IMR-90 (cell line): Measurements from ENCODE around the gene PRLR. TPM values are rescaled to one million over a fixed set of nuclear protein-coding genes. Genes with fewer than 3 reads are reported as not detected.

ENCODE experiments used
- ATAC-seq: fragments of 200-7000 bp; cut with Tn5 transposase; 2 replicates; pipeline ENCODE4 v1.9.1; 2020; ENCODE audit warnings: low read depth, mild to moderate bottlenecking, moderate library complexity
- BruUV-seq: library from RNA; stranded (reverse); fragments of 400-500 nt; replicated peaks from 2 replicates; lab custom pipeline; 2021; lab: Mats Ljungman, UMichigan
- CTCF ChIA-PET: fragments of 300-600 bp; formaldehyde crosslinking; extraction: SDS; loops from one replicate; lab custom pipeline; 2021; ENCODE audit warnings: antibody characterized with exemption; lab: Yijun Ruan, JAX
- POLR2A ChIA-PET: fragments of 300-600 bp; sonication (Branson Sonifier 250); formaldehyde crosslinking; loops from one replicate; lab custom pipeline; 2022; ENCODE audit warnings: antibody characterized with exemption; ENCODE audit not compliant: unreplicated experiment; lab: Charles Lee
- DNase-seq: peaks from one replicate; pipeline ENCODE4 v3.0.0; 2013
- H2AFZ ChIP-seq: replicated peaks from 2 replicates; pipeline ENCODE3; 2013; ENCODE audit warnings: low read length, mild to moderate bottlenecking; ENCODE audit not compliant: poor library complexity
- H2AK5ac ChIP-seq: 2 replicates; pipeline ENCODE4 v1.6.1; 2013; ENCODE audit warnings: low read depth, low read length, inconsistent platforms
- H2AK9ac ChIP-seq: replicated peaks from 2 replicates; pipeline ENCODE3; 2013; ENCODE audit warnings: mild to moderate bottlenecking, low read depth, low read length, moderate library complexity; ENCODE audit not compliant: poor library complexity
- H2BK120ac ChIP-seq: 2 replicates; pipeline ENCODE4 v1.6.1; 2013; ENCODE audit warnings: low read depth, low read length, inconsistent platforms
- H2BK15ac ChIP-seq: 3 replicates; pipeline ENCODE4 v1.6.1; 2013; ENCODE audit warnings: low read depth, low read length, inconsistent platforms
- H2BK20ac ChIP-seq: 2 replicates; pipeline ENCODE4 v1.6.1; 2013; ENCODE audit warnings: low read depth, mild to moderate bottlenecking, inconsistent platforms, low read length, moderate library complexity
- H2BK5ac ChIP-seq: 2 replicates; pipeline ENCODE4 v1.6.1; 2013; ENCODE audit warnings: mild to moderate bottlenecking, low read depth, low read length, inconsistent platforms; ENCODE audit not compliant: poor library complexity, severe bottlenecking
- H3K14ac ChIP-seq: replicated peaks from 2 replicates; pipeline ENCODE4 v1.6.1; 2013; ENCODE audit warnings: low read depth, low read length, inconsistent platforms
- H3K18ac ChIP-seq: 2 replicates; pipeline ENCODE4 v1.6.1; 2013; ENCODE audit warnings: low read depth, low read length, control low read depth
- H3K23ac ChIP-seq: 2 replicates; pipeline ENCODE4 v1.6.1; 2013; ENCODE audit warnings: low read depth, low read length, inconsistent platforms
- H3K27ac ChIP-seq: 2 replicates; pipeline ENCODE4 v1.5.1; 2013; ENCODE audit warnings: mild to moderate bottlenecking, control low read depth, low read length; ENCODE audit not compliant: insufficient read depth
- H3K27me3 ChIP-seq: 2 replicates; pipeline ENCODE4 v1.6.1; 2013; ENCODE audit warnings: low read length; ENCODE audit not compliant: control insufficient read depth, insufficient read depth
- H3K36me3 ChIP-seq: 2 replicates; pipeline ENCODE4 v1.6.1; 2013; ENCODE audit warnings: low read length, mixed read lengths; ENCODE audit not compliant: control insufficient read depth, insufficient read depth
- H3K4ac ChIP-seq: 2 replicates; pipeline ENCODE4 v1.6.1; 2013; ENCODE audit warnings: low read depth, low read length, inconsistent platforms
- H3K4me1 ChIP-seq: 2 replicates; pipeline ENCODE4 v1.6.1; 2013; ENCODE audit warnings: low read length, mixed read lengths; ENCODE audit not compliant: control insufficient read depth, insufficient read depth
- H3K4me2 ChIP-seq: 2 replicates; pipeline ENCODE4 v1.6.1; 2013; ENCODE audit warnings: low read depth, mild to moderate bottlenecking, control low read depth, low read length, moderate library complexity
- H3K4me3 ChIP-seq: 2 replicates; pipeline ENCODE4 v1.5.1; 2013; ENCODE audit warnings: low read depth, mild to moderate bottlenecking, control low read depth, low read length, moderate library complexity; ENCODE audit not compliant: insufficient read depth
- H3K56ac ChIP-seq: 2 replicates; pipeline ENCODE4 v1.6.1; 2013; ENCODE audit warnings: low read length, inconsistent platforms; ENCODE audit not compliant: insufficient read depth; ENCODE audit errors: extremely low read depth
- H3K79me1 ChIP-seq, 2 experiments: 2 replicates each; pipeline ENCODE4 v1.6.1; 2013; ENCODE audit warnings: low read length in 2 of 2, inconsistent platforms in 1 of 2, low read depth in 1 of 2
- H3K9ac ChIP-seq: 2 replicates; pipeline ENCODE4 v1.6.1; 2013; ENCODE audit warnings: low read depth, low read length, control low read depth
- H3K9me1 ChIP-seq: 2 replicates; pipeline ENCODE4 v1.6.1; 2013; ENCODE audit warnings: low read length, inconsistent platforms; ENCODE audit not compliant: insufficient read depth
- H3K9me3 ChIP-seq: 2 replicates; pipeline ENCODE4 v1.6.1; 2013; ENCODE audit warnings: low read length; ENCODE audit not compliant: control insufficient read depth, insufficient read depth
- H4K20me1 ChIP-seq: 2 replicates; pipeline ENCODE4 v1.6.1; 2013; ENCODE audit warnings: low read length, inconsistent platforms; ENCODE audit not compliant: insufficient read depth
- H4K5ac ChIP-seq: 2 replicates; pipeline ENCODE4 v1.6.1; 2013; ENCODE audit warnings: mild to moderate bottlenecking, low read depth, low read length, control low read depth
- H4K8ac ChIP-seq, 2 experiments: 2 replicates each; pipeline ENCODE4 v1.6.1; 2013; ENCODE audit warnings: low read depth in 2 of 2, low read length in 2 of 2, control low read depth in 1 of 2, inconsistent platforms in 1 of 2
- H4K91ac ChIP-seq: 2 replicates; pipeline ENCODE4 v1.6.1; 2013; ENCODE audit warnings: low read depth, low read length, inconsistent platforms; ENCODE audit not compliant: insufficient read depth
- BHLHE40 ChIP-seq: fragments of 150-350 bp; IDR thresholded peaks from 2 replicates; pipeline ENCODE4 v1.6.1; 2016; ENCODE audit warnings: mild to moderate bottlenecking, low read depth, low read length
- CEBPB ChIP-seq: IDR thresholded peaks from 2 replicates; pipeline ENCODE4 v1.6.1; 2012; ENCODE audit warnings: low read depth, low read length, improper control_type of control experiment
- CHD1 ChIP-seq: IDR thresholded peaks from 2 replicates; pipeline ENCODE4 v1.6.1; 2012; ENCODE audit warnings: low read depth, low read length, improper control_type of control experiment
- FOS ChIP-seq: fragments of 150-350 bp; IDR thresholded peaks from 2 replicates; pipeline ENCODE4 v1.6.1; 2016; ENCODE audit warnings: low read depth, low read length
- MAFK ChIP-seq: IDR thresholded peaks from 2 replicates; pipeline ENCODE4 v1.6.1; 2012; ENCODE audit warnings: low read depth, low read length, improper control_type of control experiment
- MAZ ChIP-seq: IDR thresholded peaks from 2 replicates; pipeline ENCODE4 v1.6.1; 2012; ENCODE audit warnings: low read depth, mild to moderate bottlenecking, low read length, improper control_type of control experiment, moderate library complexity, borderline replicate concordance
- MXI1 ChIP-seq: IDR thresholded peaks from 2 replicates; pipeline ENCODE4 v1.6.1; 2012; ENCODE audit warnings: low read depth, mild to moderate bottlenecking, low read length, moderate library complexity, borderline replicate concordance
- POLR2A ChIP-seq: IDR thresholded peaks from 2 replicates; pipeline ENCODE4 v1.6.1; 2012; ENCODE audit warnings: mild to moderate bottlenecking, low read depth, low read length
- RAD21 ChIP-seq: IDR thresholded peaks from 2 replicates; pipeline ENCODE4 v1.6.1; 2012; ENCODE audit warnings: low read length, improper control_type of control experiment
- RCOR1 ChIP-seq: IDR thresholded peaks from 2 replicates; pipeline ENCODE4 v1.6.1; 2012; ENCODE audit warnings: mild to moderate bottlenecking, low read length, improper control_type of control experiment; ENCODE audit not compliant: insufficient replicate concordance
- SMC3 ChIP-seq: fragments of 150-350 bp; IDR thresholded peaks from 2 replicates; pipeline ENCODE4 v1.6.1; 2016; ENCODE audit warnings: low read depth, mild to moderate bottlenecking, antibody characterized with exemption, low read length, moderate library complexity
- WGBS, 2 experiments: methylation state at CpG; one replicate each; pipeline versions ENCODE4 v1.1.5 to v1.1.7; 2013; ENCODE audit warnings: missing lambda C conversion rate in 2 of 2; ENCODE audit not compliant: insufficient read length in 1 of 2; ENCODE audit errors: extremely low coverage in 2 of 2; 5-methylcytosine and 5-hydroxymethylcytosine counted together
- dilution Hi-C: fragments of 300-500 bp; cut with HindIII; formaldehyde crosslinking; loops from one replicate; pipeline ENCODE4 v1.14.3; 2018; ENCODE audit warnings: low sequenced_read_pairs; ENCODE audit not compliant: unreplicated experiment
- in situ Hi-C: fragments of 300-500 bp; cut with MboI; formaldehyde crosslinking; loops from 3 replicates; pipeline ENCODE4 v1.14.3; 2019; ENCODE audit warnings: low sequenced_read_pairs, inconsistent platforms, mixed read lengths
- intact Hi-C: fragments of 100-400 bp; cut with micrococcal nuclease; formaldehyde crosslinking; loops from 2 replicates; pipeline ENCODE4 v1.10.0; 2022
- polyA plus RNA-seq, 3 experiments: library from polyadenylated mRNA; depleted of rRNA; stranded (reverse); fragments of >200 nt; gene quantifications; 2 replicates each; pipeline ENCODE4 v1.2.3, GENCODE V29; 2012; ENCODE audit warnings: low replicate concordance in 1 of 3
- total RNA-seq: library from RNA; depleted of rRNA; stranded (reverse); fragments of >200 nt; gene quantifications from 2 replicates; pipeline ENCODE4 v1.2.3, GENCODE V29; 2012
- TF ChIP-seq, protein P1 (sequence below): conservative IDR thresholded peaks from 2 replicates; pipeline ENCODE4 v1.5.1; 2012; ENCODE audit warnings: mild to moderate bottlenecking, low read depth, low read length, improper control_type of control experiment
- TF ChIP-seq, protein P2 (sequence below): fragments of 150-350 bp; IDR thresholded peaks from 2 replicates; pipeline ENCODE4 v1.6.1; 2017; ENCODE audit warnings: mild to moderate bottlenecking, antibody characterized with exemption, low read length, low read depth

Gene PRLR
- total and polyA plus RNA-seq, 2 of the 4 experiments (the other 2 are of a cell fraction): 0.24 to 0.54 TPM

DNA sequence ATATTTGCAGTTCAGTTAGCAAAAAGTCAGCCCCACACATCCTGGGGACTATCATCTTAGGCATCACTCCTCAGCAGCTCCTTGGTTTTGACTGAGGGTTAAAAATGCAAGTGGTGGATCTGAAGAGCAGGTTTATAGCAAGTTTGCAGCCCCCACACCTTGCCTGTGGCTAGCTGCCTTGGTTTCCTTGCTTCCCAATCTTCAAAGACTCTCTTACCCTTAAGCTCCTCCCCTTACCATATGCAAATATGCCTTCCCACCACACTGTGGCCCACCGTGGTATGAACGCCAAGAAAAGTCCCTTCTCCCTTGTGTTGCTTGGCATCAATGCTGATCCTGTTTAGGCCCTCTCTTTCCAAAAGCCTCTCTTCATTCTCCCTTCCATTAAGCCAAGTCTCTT, 137.6 kb downstream of the PRLR start:
- H3K79me1 ChIP-seq: no peaks in the 10 kb centered on the region
- H4K8ac ChIP-seq: no peak overlapping the region
- peaks cover 4% of the 10 kb centered on the region; the same call in 1 of the 2 replicates for H3K4me1 ChIP-seq
- no TSS peak for BruUV-seq
- no peaks in the 10 kb centered on the region; the same call in 1 of the 2 replicates for H3K9me1 ChIP-seq
- no peak overlapping the region for H2AK5ac ChIP-seq
- H2AFZ ChIP-seq: no peak overlapping the region
- H3K23ac ChIP-seq: no peak overlapping the region
- H4K20me1 ChIP-seq: no peaks in the 10 kb centered on the region
- H3K14ac ChIP-seq: no peak overlapping the region
- WGBS, 2 experiments: 57% methylated on average over 2 of the region's 2 CpGs; no CpG with 5 or more reads in 1 of the 2 experiments
- H3K9me3 ChIP-seq: no peaks in the 10 kb centered on the region
- no peak for TF ChIP-seq SMC3
- no peak for TF ChIP-seq MAZ
- TF ChIP-seq POLR2A: no peak
- TF ChIP-seq CHD1: no peak
- no peak for TF ChIP-seq BHLHE40
- no peak for TF ChIP-seq MAFK
- no peak for TF ChIP-seq RCOR1
- no peak for TF ChIP-seq RAD21
- TF ChIP-seq MXI1: no peak
- TF ChIP-seq, protein P1, sequence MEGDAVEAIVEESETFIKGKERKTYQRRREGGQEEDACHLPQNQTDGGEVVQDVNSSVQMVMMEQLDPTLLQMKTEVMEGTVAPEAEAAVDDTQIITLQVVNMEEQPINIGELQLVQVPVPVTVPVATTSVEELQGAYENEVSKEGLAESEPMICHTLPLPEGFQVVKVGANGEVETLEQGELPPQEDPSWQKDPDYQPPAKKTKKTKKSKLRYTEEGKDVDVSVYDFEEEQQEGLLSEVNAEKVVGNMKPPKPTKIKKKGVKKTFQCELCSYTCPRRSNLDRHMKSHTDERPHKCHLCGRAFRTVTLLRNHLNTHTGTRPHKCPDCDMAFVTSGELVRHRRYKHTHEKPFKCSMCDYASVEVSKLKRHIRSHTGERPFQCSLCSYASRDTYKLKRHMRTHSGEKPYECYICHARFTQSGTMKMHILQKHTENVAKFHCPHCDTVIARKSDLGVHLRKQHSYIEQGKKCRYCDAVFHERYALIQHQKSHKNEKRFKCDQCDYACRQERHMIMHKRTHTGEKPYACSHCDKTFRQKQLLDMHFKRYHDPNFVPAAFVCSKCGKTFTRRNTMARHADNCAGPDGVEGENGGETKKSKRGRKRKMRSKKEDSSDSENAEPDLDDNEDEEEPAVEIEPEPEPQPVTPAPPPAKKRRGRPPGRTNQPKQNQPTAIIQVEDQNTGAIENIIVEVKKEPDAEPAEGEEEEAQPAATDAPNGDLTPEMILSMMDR: no peak
- TF ChIP-seq, protein P2, sequence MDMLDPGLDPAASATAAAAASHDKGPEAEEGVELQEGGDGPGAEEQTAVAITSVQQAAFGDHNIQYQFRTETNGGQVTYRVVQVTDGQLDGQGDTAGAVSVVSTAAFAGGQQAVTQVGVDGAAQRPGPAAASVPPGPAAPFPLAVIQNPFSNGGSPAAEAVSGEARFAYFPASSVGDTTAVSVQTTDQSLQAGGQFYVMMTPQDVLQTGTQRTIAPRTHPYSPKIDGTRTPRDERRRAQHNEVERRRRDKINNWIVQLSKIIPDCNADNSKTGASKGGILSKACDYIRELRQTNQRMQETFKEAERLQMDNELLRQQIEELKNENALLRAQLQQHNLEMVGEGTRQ: no peak
- TF ChIP-seq FOS: no peak
- TF ChIP-seq CEBPB: no peak
- dilution Hi-C loops: no loop called here
- H3K36me3 ChIP-seq: no peaks in the 10 kb centered on the region
- H2BK20ac ChIP-seq: no peak overlapping the region
- no peak overlapping the region for H3K56ac ChIP-seq
- H4K91ac ChIP-seq: no peak overlapping the region
- DNase-seq (no peak), ATAC-seq (no peak)
- H3K27ac ChIP-seq: no peak overlapping the region
- no peak overlapping the region for H3K9ac ChIP-seq
- ChIA-PET CTCF (interaction anchor here (0.7 kb wide), 1 partner anchor 65 kb away, joined by 3 read pairs; no protein-coding TSS in a partner anchor), POLR2A (no interaction called here)
- no peak overlapping the region for H3K4ac ChIP-seq
- no peak overlapping the region for H3K4me3 ChIP-seq
- H3K27me3 ChIP-seq: peaks cover 5% of the 10 kb centered on the region; the same call in 1 of the 2 replicates
- H2AK9ac ChIP-seq: no peak overlapping the region
- H2BK120ac ChIP-seq: no peak overlapping the region
- intact Hi-C loops: no loop called here
- H4K5ac ChIP-seq: no peak overlapping the region
- in situ Hi-C loops: loop anchor here (5.0 to 25.0 kb wide), 3 partner anchors 90 to 830 kb away; partner anchors contain the start of gene SPEF2
- no peak overlapping the region for H3K4me2 ChIP-seq
- H2BK5ac ChIP-seq: no peak overlapping the region
- H2BK15ac ChIP-seq: no peak overlapping the region
- no peak overlapping the region for H3K18ac ChIP-seq
